ENCODE measurements around the gene CLPTM1L.

The CLPTM1L gene

DNA sequence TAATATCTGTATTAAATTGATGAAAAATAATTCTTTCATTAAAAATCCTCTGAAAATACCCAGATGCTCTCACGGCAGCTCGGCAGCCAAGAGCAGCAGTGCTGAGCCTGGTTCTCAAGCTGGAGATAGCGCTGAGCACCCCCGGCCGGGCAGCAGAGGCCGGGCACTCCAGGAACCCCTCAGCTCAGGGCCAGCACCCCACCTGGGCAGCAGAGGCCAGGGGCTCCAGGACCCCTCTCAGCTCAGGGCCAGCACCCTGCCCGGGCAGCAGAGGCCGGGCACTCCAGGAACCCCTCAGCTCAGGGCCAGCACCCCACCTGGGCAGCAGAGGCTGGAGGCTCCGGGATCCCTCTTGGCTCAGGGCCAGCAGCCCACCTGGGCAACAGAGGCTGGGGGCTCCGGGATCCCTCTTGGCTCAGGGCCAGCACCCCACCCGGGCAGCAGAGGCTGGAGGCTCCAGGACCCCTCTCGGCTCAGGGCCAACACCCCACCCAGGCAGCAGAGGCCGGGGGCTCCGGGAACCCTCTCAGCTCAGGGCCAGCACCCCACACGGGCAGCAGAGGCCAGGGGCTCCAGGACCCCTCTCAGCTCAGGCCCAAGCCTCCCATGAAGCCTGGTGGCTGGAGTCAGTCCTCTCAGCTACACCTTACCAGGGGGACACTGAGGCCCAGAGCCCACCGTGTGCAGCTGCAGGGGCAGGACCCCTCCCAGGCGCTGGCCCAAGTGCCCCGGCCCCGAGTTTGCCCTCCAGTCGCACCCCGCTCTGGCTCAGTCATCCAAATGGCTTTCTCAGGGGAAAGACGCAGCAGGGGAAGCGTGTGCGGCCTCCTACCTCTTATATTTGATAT is 21.7 kb downstream of the CLPTM1L start:
- Histone ChIP-seq H3K36me3 (ENCODE audit: insufficient read depth, low read length) (peaks cover 76% of the 10 kb centered on the region), H3K9me3 (ENCODE audit: insufficient read depth, low read depth, low read length) (no peaks in the 10 kb centered on the region), H3K9ac (ENCODE audit: low read depth, low read length) (no peak overlapping the region), H3K27ac (ENCODE audit: low read depth, low read length) (no peak overlapping the region), H3K27me3 (ENCODE audit: insufficient read depth, low read length) (no peaks in the 10 kb centered on the region), H3K4me1 (ENCODE audit: insufficient read depth, low read length) (no peaks in the 10 kb centered on the region), H3K4me3 (ENCODE audit: low read length) (no peak overlapping the region)
- 93% methylated on average over 24 of the region's 24 CpGs for WGBS

DNA sequence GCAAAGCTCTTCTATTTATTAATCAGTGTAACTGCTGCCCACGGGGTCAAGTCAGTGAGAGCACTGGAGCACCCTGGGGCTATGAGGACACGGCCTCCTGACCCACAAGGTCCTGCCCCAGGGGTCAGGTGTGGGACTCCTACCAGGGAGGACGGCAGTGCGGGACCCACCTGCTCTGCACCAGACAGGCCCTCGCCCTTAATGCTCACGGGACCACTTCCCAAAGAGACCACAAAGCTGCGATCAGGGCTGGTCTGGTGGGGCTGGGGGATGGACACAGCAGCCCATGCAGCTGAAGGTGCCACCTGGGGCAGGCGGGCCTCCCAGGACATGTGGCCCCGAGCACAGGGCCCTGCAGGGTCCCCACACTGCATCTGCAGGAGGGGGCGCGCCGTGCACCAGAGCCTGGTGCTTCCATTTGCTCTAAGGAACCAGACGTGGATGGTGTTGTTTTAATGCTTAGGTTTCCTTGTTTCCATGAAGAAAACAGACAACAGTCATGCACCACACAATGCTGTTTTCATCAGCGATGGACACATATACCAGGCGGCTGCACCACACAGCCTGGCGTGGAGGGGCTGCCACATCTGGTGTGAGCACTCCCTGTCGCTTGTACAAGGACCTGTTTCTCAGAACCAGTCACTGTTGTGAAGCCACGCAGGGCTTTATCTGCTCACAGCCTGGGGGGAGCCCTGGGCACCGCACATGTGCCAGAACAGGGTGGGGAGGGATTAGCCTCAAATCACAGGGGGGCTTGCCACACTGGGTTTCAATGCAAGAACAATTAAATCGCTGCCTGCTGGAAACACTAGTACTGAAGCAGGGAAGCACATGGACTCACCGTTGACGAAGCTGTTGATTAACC is 22.6 kb downstream of the CLPTM1L start:
- WGBS: 95% methylated on average over 22 of the region's 22 CpGs
- no peak overlapping the region for H3K9ac ChIP-seq (ENCODE audit: low read depth, low read length)

DNA sequence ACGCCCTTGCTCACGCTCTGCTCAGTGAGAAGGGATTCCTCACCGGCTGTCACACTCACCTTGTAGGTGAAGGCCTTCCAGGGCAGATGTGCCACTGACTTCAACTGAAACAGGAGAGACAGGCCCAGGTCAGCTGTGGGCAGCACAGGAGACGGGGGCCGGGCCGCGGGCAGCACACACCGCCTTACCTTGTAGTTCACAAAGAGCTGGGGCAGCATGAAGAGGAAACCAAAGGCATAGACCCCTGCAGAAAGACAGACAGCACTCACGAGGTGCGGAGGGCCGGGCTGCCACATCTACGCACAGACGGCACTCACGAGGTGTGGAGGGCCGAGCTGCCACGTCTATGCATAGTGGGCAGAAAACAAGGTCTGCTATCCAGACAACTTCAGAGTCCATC is 23.3 kb downstream of the CLPTM1L start:
- Histone ChIP-seq H3K36me3 (ENCODE audit: insufficient read depth, low read length) (peaks cover 88% of the 10 kb centered on the region), H3K27me3 (ENCODE audit: insufficient read depth, low read length) (no peaks in the 10 kb centered on the region), H3K9me3 (ENCODE audit: insufficient read depth, low read depth, low read length) (no peaks in the 10 kb centered on the region), H3K27ac (ENCODE audit: low read depth, low read length) (no peak overlapping the region), H3K9ac (ENCODE audit: low read depth, low read length) (no peak overlapping the region), H3K4me3 (ENCODE audit: low read length) (no peak overlapping the region), H3K4me1 (ENCODE audit: insufficient read depth, low read length) (peaks cover 4% of the 10 kb centered on the region)
- WGBS: 96% methylated on average over 16 of the region's 16 CpGs

More for the DNA sequence above, 22.6 kb downstream of the CLPTM1L start:
- Histone ChIP-seq H3K4me3 (ENCODE audit: low read length) (no peak overlapping the region), H3K27ac (ENCODE audit: low read depth, low read length) (no peak overlapping the region), H3K36me3 (ENCODE audit: insufficient read depth, low read length) (peaks cover 85% of the 10 kb centered on the region), H3K9me3 (ENCODE audit: insufficient read depth, low read depth, low read length) (no peaks in the 10 kb centered on the region), H3K27me3 (ENCODE audit: insufficient read depth, low read length) (no peaks in the 10 kb centered on the region), H3K4me1 (ENCODE audit: insufficient read depth, low read length) (no peaks in the 10 kb centered on the region)

DNA sequence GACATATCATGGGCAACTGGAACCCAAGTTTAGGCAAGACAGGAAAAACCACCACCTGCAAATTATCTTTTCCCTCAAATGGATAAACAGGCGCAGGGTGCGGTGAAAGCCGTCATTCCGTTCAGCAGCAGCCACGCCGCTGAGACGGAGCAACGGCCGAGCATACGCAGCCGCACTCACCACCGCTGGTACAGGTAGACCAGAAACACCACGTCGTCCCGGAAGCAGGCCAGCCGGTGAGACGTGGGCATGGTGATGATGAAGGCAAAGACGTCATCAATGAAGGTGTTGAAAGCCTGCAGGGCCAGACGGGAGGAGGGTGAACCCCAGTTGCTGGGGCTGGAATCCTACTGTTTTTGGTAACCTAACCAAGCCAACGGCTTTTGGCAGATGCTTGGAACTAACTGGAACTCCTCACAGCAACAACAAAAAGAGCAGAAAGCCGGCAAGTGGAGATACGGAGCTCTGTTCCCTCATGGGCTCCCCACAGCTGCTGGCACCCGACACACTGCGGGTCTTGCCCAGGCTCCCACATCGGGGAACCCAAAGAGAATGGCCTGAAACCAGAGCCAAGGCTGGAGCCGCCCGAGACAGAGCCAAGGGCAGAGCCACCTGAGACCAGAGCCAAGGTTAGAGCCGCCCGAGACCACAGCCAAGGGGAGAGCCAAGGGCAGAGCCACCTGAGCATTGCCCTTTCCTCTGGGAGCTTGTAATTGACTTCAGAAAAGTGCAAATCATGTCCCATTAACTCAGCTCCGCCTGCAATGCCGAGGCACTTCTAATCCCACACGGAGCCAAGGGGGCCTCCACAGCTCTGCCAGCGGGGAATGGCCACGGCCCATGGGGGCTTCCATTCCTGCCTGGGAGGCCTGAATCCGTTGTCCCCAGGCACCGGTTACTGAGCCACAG is 24.2 kb downstream of the CLPTM1L start:
- Histone ChIP-seq H3K36me3 (ENCODE audit: insufficient read depth, low read length) (peaks cover 83% of the 10 kb centered on the region), H3K4me1 (ENCODE audit: insufficient read depth, low read length) (peaks cover 13% of the 10 kb centered on the region)
- WGBS: 91% methylated on average over 36 of the region's 36 CpGs

DNA sequence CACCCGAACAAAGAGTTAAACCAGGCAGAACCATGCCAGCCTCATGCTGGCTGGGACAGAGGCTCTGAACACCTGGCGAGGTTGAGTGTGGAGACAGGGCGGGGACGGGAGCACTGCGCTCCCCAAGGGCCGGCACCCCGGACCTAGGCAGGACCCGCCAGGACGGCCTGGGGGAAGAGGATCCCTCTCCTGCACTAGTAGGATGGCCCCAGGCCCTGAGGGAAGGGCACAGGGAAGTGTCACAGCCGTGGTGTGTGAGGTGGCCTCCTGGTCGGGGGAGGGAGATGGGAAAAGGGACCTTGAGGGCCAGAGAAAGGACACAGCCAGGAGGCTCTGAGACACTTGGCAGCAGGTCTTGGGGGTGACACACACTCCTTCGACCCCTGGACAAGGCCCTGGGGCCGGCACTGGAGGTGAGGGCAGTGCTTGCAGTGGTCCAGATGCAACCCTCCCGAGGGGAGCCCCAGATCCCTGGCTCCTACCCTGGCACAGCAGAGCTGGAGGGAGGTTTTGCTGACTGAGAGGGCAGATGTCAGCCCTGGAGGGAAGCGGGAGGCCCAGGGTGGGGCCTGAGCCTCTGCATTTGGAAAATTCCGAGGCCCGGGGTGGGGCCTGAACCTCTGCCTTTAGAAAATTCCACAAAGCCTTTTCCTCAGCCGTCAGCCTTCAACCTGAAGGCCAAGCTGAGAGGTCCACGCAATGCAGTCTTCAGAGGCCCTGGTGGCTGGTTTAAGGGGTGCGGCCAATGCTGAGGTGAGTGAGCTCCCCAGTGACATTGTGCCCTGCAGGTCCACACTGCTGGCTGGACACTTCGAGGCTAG is 25.3 kb downstream of the CLPTM1L start:
- peaks cover 73% of the 10 kb centered on the region for H3K36me3 ChIP-seq (ENCODE audit: insufficient read depth, low read length)
- 93% methylated on average over 21 of the region's 21 CpGs for WGBS
- H3K4me3 ChIP-seq (ENCODE audit: low read length): no peak overlapping the region
- H3K27me3 ChIP-seq (ENCODE audit: insufficient read depth, low read length): no peaks in the 10 kb centered on the region
- H3K9ac ChIP-seq (ENCODE audit: low read depth, low read length): no peak overlapping the region; the same call in 1 of the 2 replicates
- H3K9me3 ChIP-seq (ENCODE audit: insufficient read depth, low read depth, low read length): no peaks in the 10 kb centered on the region
- peaks cover 20% of the 10 kb centered on the region for H3K4me1 ChIP-seq (ENCODE audit: insufficient read depth, low read length)
- no peak overlapping the region for H3K27ac ChIP-seq (ENCODE audit: low read depth, low read length)

More for the DNA sequence above, 24.2 kb downstream of the CLPTM1L start:
- Histone ChIP-seq H3K4me3 (ENCODE audit: low read length) (no peak overlapping the region), H3K9ac (ENCODE audit: low read depth, low read length) (no peak overlapping the region), H3K27ac (ENCODE audit: low read depth, low read length) (no peak overlapping the region), H3K9me3 (ENCODE audit: insufficient read depth, low read depth, low read length) (no peaks in the 10 kb centered on the region), H3K27me3 (ENCODE audit: insufficient read depth, low read length) (no peaks in the 10 kb centered on the region)

DNA sequence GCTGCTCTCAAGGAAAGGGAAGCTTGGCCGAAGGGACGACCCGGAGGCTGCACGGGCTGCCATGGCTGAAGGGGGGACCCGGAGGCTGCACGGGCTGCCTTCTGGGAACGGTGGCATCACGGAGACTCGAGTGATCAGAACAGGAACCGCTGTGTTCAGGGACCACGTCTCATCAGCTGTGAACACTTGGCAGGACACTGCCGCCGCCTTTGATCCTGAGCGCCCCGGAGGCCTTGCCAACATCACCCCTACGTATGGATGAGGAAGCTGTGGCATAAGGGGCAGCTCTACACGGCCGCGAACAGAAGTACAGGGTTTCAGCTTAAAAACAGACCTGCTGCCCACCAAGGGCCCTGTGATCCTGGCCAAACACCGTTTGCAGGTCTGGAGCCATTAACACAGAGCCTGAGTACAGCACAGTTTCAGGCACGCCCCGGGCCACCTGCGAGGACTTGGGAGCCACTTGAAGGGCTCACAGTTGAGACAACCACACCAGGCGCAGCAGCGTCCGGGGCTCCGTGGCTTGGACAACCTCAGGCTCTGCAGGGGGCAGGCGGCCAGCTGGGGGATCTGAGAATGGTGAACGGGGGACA is 26.1 kb downstream of the CLPTM1L start:
- no peak overlapping the region for H3K9ac ChIP-seq (ENCODE audit: low read depth, low read length)
- no peaks in the 10 kb centered on the region for H3K9me3 ChIP-seq (ENCODE audit: insufficient read depth, low read depth, low read length)
- H3K36me3 ChIP-seq (ENCODE audit: insufficient read depth, low read length): peaks cover 64% of the 10 kb centered on the region
- H3K4me3 ChIP-seq (ENCODE audit: low read length): no peak overlapping the region
- peaks cover 20% of the 10 kb centered on the region for H3K4me1 ChIP-seq (ENCODE audit: insufficient read depth, low read length)
- 95% methylated on average over 29 of the region's 29 CpGs for WGBS
- no peaks in the 10 kb centered on the region for H3K27me3 ChIP-seq (ENCODE audit: insufficient read depth, low read length)
- H3K27ac ChIP-seq (ENCODE audit: low read depth, low read length): no peak overlapping the region

DNA sequence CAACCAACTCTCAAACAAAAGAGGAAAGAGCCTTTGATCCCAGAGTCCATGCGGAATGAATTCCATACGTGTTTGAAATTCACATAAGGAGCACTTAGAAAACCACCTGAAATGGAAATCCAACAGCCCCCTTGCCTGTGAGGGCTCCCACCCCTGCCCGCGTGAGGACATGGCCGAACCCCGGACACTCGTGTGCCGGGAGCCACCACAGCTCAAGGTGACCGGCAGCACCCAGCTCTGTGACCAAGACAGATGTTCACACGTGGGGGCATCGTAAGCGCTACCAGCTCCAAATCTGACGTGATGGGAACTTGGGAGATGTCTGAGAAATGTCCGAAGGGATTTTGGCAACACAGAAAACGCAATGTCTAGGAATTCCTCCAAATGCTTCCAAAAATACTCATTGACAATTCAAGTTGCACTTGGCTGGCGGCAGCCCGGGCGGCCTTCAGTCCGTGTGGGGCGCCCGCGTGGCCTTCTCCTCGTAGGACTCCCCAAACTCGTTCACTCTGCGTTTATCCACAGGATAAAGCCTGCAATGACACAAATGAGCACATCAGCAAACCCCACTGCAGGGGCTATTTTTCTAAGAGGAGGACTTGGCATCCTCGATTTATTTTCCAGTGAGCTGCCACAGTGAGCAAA is 26.9 kb downstream of the CLPTM1L start:
- Histone ChIP-seq H3K9ac (ENCODE audit: low read depth, low read length) (no peak overlapping the region; the same call in 1 of the 2 replicates), H3K27me3 (ENCODE audit: insufficient read depth, low read length) (no peaks in the 10 kb centered on the region), H3K27ac (ENCODE audit: low read depth, low read length) (no peak overlapping the region), H3K4me3 (ENCODE audit: low read length) (no peak overlapping the region), H3K9me3 (ENCODE audit: insufficient read depth, low read depth, low read length) (no peaks in the 10 kb centered on the region), H3K4me1 (ENCODE audit: insufficient read depth, low read length) (peaks cover 20% of the 10 kb centered on the region), H3K36me3 (ENCODE audit: insufficient read depth, low read length) (peaks cover 59% of the 10 kb centered on the region)
- WGBS: 97% methylated on average over 26 of the region's 26 CpGs

DNA sequence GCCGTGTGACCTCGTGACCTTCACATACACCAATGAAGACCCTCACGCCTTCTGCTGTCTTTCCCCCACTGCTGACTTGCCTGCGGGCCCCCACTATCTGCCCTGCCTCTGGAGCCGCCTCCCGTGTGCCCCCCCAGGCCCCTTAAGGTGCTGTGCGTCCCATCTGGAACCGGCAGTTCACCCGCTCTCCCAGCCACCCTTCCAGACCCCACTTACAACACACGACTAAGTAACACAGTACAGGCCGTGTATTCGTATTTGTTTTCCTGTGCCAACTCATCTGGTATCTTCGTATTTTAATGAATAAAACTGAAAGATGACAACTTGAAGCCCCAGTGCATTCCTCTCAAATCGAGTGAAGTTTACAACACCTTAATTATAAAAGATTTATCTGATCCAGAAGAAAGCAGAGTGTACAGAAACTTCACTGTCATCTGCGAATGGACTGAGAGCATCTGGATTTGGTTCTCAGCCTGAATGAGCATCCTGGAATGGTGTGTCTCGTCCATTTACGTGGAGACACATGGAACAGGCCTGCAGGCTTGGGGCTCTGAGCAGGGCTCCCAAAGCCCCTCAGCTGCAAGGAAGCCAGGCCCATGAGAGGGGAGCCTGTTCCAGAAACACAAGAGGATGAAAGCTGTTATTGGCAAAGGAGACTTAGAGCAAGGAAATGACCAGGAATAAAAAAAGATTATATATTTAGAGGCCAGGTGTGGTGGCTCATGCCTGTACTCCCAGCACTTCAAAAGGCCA is 28.1 kb downstream of the CLPTM1L start:
- H3K27ac ChIP-seq (ENCODE audit: low read depth, low read length): peak overlapping the region; percentile 53; the same call in 1 of the 2 replicates
- peaks cover 20% of the 10 kb centered on the region for H3K4me1 ChIP-seq (ENCODE audit: insufficient read depth, low read length)
- H3K4me3 ChIP-seq (ENCODE audit: low read length): no peak overlapping the region
- H3K27me3 ChIP-seq (ENCODE audit: insufficient read depth, low read length): no peaks in the 10 kb centered on the region
- 83% methylated on average over 17 of the region's 17 CpGs for WGBS
- H3K9ac ChIP-seq (ENCODE audit: low read depth, low read length): no peak overlapping the region
- H3K36me3 ChIP-seq (ENCODE audit: insufficient read depth, low read length): peaks cover 48% of the 10 kb centered on the region
- H3K9me3 ChIP-seq (ENCODE audit: insufficient read depth, low read depth, low read length): no peaks in the 10 kb centered on the region

Data from HUES64 (cell line).